HEK293 (cell line): Measurements from ENCODE around the gene KCTD19.

ENCODE experiments used
- CTCF ChIA-PET: fragments of 350-600 bp; formaldehyde crosslinking; extraction: SDS; loops from one replicate; lab custom pipeline; 2021; ENCODE audit warnings: antibody characterized with exemption; lab: Yijun Ruan, JAX
- POLR2A ChIA-PET: fragments of 300-600 bp; formaldehyde crosslinking; extraction: SDS; loops from one replicate; lab custom pipeline; 2020; ENCODE audit warnings: antibody characterized with exemption, inconsistent platforms; lab: Yijun Ruan, JAX
- H3K27ac ChIP-seq: fragments of 200-500 bp; sonication (Bioruptor generic); 2 replicates; pipeline ENCODE4 v1.5.1; 2014; ENCODE audit warnings: low read depth, low read length, control low read depth, inconsistent platforms; ENCODE audit errors: extremely low read depth
- H3K36me3 ChIP-seq, 2 experiments: fragments of 200-500 bp in 1 of 2; sonication (Bioruptor generic) in 1 of 2; 1 replicate in 1 of 2; 2 replicates in 1 of 2; pipeline ENCODE4 v1.5.1; 2014 to 2017; ENCODE audit warnings: inconsistent platforms in 2 of 2, low read length in 2 of 2; ENCODE audit not compliant: control insufficient read depth in 2 of 2, insufficient read depth in 1 of 2
- H3K4me1 ChIP-seq: fragments of 200-500 bp; sonication (Bioruptor generic); 2 replicates; pipeline ENCODE4 v1.5.1; 2014; ENCODE audit warnings: mild to moderate bottlenecking, low read length, inconsistent platforms; ENCODE audit not compliant: control insufficient read depth, insufficient read depth
- H3K4me3 ChIP-seq: 2 replicates; pipeline ENCODE4 v1.5.1; 2011; ENCODE audit warnings: low read depth, mild to moderate bottlenecking, control low read depth, low read length, moderate library complexity
- H3K9me3 ChIP-seq: fragments of 200-500 bp; sonication (Bioruptor generic); 2 replicates; pipeline ENCODE4 v1.5.1; 2014; ENCODE audit warnings: low read depth, low read length, inconsistent platforms; ENCODE audit not compliant: control insufficient read depth, insufficient read depth
- AEBP2 ChIP-seq: fragments of 450-650 bp; formaldehyde crosslinking; IDR thresholded peaks from 2 replicates; pipeline ENCODE4 v1.5.1; 2016; ENCODE audit warnings: missing biosample characterization, missing genetic modification characterization, borderline replicate concordance
- GFI1B ChIP-seq: fragments of 450-650 bp; formaldehyde crosslinking; IDR thresholded peaks from 2 replicates; pipeline ENCODE4 v1.5.1; 2016; ENCODE audit warnings: missing biosample characterization, missing genetic modification characterization
- KLF9 ChIP-seq: fragments of 450-650 bp; formaldehyde crosslinking; IDR thresholded peaks from 2 replicates; pipeline ENCODE4 v1.5.1; 2016; ENCODE audit warnings: missing biosample characterization, missing genetic modification characterization, low read depth
- ZFHX2 ChIP-seq: fragments of 450-650 bp; formaldehyde crosslinking; conservative IDR thresholded peaks from 2 replicates; pipeline ENCODE4 v1.5.1; 2016; ENCODE audit warnings: missing biosample characterization, missing genetic modification characterization
- ZNF169 ChIP-seq: fragments of 450-650 bp; formaldehyde crosslinking; IDR thresholded peaks from 2 replicates; pipeline ENCODE4 v1.5.1; 2016; ENCODE audit warnings: missing biosample characterization, missing genetic modification characterization
- ZNF174 ChIP-seq: fragments of 450-650 bp; formaldehyde crosslinking; IDR thresholded peaks from 2 replicates; pipeline ENCODE4 v1.5.0; 2017; ENCODE audit warnings: missing biosample characterization, mild to moderate bottlenecking, missing genetic modification characterization
- ZNF2 ChIP-seq: fragments of 450-650 bp; formaldehyde crosslinking; IDR thresholded peaks from 2 replicates; pipeline ENCODE4 v1.5.1; 2016; ENCODE audit warnings: missing biosample characterization, missing genetic modification characterization
- ZNF266 ChIP-seq: fragments of 450-650 bp; formaldehyde crosslinking; IDR thresholded peaks from 2 replicates; pipeline ENCODE4 v1.5.1; 2016; ENCODE audit warnings: missing biosample characterization, missing genetic modification characterization, low read depth
- ZNF280C ChIP-seq: fragments of 450-650 bp; formaldehyde crosslinking; IDR thresholded peaks from 2 replicates; pipeline ENCODE4 v1.5.1; 2016; ENCODE audit warnings: missing biosample characterization, missing genetic modification characterization
- ZNF324 ChIP-seq: fragments of 450-650 bp; formaldehyde crosslinking; IDR thresholded peaks from 2 replicates; pipeline ENCODE4 v1.5.1; 2016; ENCODE audit warnings: missing biosample characterization, missing genetic modification characterization
- ZNF341 ChIP-seq: fragments of 450-650 bp; formaldehyde crosslinking; IDR thresholded peaks from 2 replicates; pipeline ENCODE4; 2016; ENCODE audit warnings: low read depth, missing biosample characterization, missing genetic modification characterization
- ZNF362 ChIP-seq: fragments of 450-650 bp; formaldehyde crosslinking; IDR thresholded peaks from 2 replicates; pipeline ENCODE4 v1.5.1; 2016; ENCODE audit warnings: missing biosample characterization, missing genetic modification characterization
- ZNF488 ChIP-seq: fragments of 450-650 bp; formaldehyde crosslinking; IDR thresholded peaks from 2 replicates; pipeline ENCODE4 v1.5.1; 2016; ENCODE audit warnings: missing biosample characterization, missing genetic modification characterization
- ZNF571 ChIP-seq: fragments of 450-650 bp; formaldehyde crosslinking; IDR thresholded peaks from 2 replicates; pipeline ENCODE4 v1.5.0; 2017; ENCODE audit warnings: missing biosample characterization, missing genetic modification characterization
- ZNF585B ChIP-seq: fragments of 450-650 bp; formaldehyde crosslinking; IDR thresholded peaks from 2 replicates; pipeline ENCODE4 v1.5.1; 2016; ENCODE audit warnings: missing biosample characterization, missing genetic modification characterization
- ZNF639 ChIP-seq: fragments of 450-650 bp; formaldehyde crosslinking; IDR thresholded peaks from 2 replicates; pipeline ENCODE4 v1.5.1; 2016; ENCODE audit warnings: missing biosample characterization, missing genetic modification characterization
- ZNF654 ChIP-seq: fragments of 450-650 bp; formaldehyde crosslinking; IDR thresholded peaks from 2 replicates; pipeline ENCODE4 v1.5.1; 2016; ENCODE audit warnings: low read depth, missing biosample characterization, missing genetic modification characterization
- ZNF677 ChIP-seq: fragments of 450-650 bp; IDR thresholded peaks from 2 replicates; pipeline ENCODE4 v1.5.0; 2018; ENCODE audit warnings: missing biosample characterization, mild to moderate bottlenecking, missing genetic modification characterization, moderate library complexity
- ZNF692 ChIP-seq: fragments of 450-650 bp; formaldehyde crosslinking; IDR thresholded peaks from 2 replicates; pipeline ENCODE4 v1.5.1; 2016; ENCODE audit warnings: missing biosample characterization, missing genetic modification characterization
- ZNF701 ChIP-seq: fragments of 450-650 bp; formaldehyde crosslinking; IDR thresholded peaks from 2 replicates; pipeline ENCODE4 v1.5.1; 2016; ENCODE audit warnings: missing biosample characterization, missing genetic modification characterization

Gene KCTD19

GRCh38 chr16:67305216-67306071, 21.1 kb downstream of the KCTD19 start (continued):
- TF ChIP-seq ZNF692 (tag by site-specific recombination) (no peak), ZNF174 (tag by site-specific recombination) (no peak), ZNF701 (tag by site-specific recombination) (no peak), ZNF639 (tag by site-specific recombination) (no peak), ZNF571 (tag by site-specific recombination) (no peak), KLF9 (no peak), ZNF585B (tag by site-specific recombination) (no peak)
- TF ChIP-seq, all 188 proteins: peak for 0

GRCh38 chr16:67304020-67304419, 22.5 kb downstream of the KCTD19 start:
- no peak overlapping the region for H3K4me3 ChIP-seq
- POLR2A ChIA-PET = no interaction called here
- H3K36me3 ChIP-seq = no peaks in the 10 kb centered on the region
- TF ChIP-seq ZNF169 (no peak), ZNF2 (no peak), ZNF341 (tag by site-specific recombination) (no peak), ZNF362 (tag by site-specific recombination) (no peak), ZNF677 (no peak), ZFHX2 (tag by site-specific recombination) (no peak), ZNF654 (no peak), ZNF266 (tag by site-specific recombination) (no peak), AEBP2 (tag by site-specific recombination) (no peak), ZNF324 (no peak), GFI1B (tag by site-specific recombination) (no peak), ZNF488 (tag by site-specific recombination) (no peak), ZNF280C (tag by site-specific recombination) (no peak)
- no peak overlapping the region for H3K27ac ChIP-seq
- no peaks in the 10 kb centered on the region for H3K9me3 ChIP-seq
- CTCF ChIA-PET = interaction anchor here (0.7 kb wide), 2 partner anchors 113 to 512 kb away, joined by 3 read pairs; no protein-coding TSS in a partner anchor
- H3K4me1 ChIP-seq = no peaks in the 10 kb centered on the region
